Measurements from ENCODE around the gene TEK.

GRCh38 chr9:27151693-27152404 is 42.8 kb downstream of the TEK start:
- TF ChIP-seq, protein P1, sequence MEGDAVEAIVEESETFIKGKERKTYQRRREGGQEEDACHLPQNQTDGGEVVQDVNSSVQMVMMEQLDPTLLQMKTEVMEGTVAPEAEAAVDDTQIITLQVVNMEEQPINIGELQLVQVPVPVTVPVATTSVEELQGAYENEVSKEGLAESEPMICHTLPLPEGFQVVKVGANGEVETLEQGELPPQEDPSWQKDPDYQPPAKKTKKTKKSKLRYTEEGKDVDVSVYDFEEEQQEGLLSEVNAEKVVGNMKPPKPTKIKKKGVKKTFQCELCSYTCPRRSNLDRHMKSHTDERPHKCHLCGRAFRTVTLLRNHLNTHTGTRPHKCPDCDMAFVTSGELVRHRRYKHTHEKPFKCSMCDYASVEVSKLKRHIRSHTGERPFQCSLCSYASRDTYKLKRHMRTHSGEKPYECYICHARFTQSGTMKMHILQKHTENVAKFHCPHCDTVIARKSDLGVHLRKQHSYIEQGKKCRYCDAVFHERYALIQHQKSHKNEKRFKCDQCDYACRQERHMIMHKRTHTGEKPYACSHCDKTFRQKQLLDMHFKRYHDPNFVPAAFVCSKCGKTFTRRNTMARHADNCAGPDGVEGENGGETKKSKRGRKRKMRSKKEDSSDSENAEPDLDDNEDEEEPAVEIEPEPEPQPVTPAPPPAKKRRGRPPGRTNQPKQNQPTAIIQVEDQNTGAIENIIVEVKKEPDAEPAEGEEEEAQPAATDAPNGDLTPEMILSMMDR (IDR thresholded peaks at IDR 0.05; ENCODE audit: insufficient read depth, low read length) = no peak
- no peak for TF ChIP-seq POLR2AphosphoS5 (IDR thresholded peaks at IDR 0.05; ENCODE audit: low read depth)
- no peak for TF ChIP-seq REST (IDR thresholded peaks at IDR 0.05; ENCODE audit: insufficient replicate concordance, low read depth)
- no peak for TF ChIP-seq SPI1 (IDR thresholded peaks at IDR 0.05; ENCODE audit: borderline replicate concordance, low read depth)
- TF ChIP-seq GABPA (IDR thresholded peaks at IDR 0.05; ENCODE audit: low read depth) = no peak
